HG03066 (cell line): ENCODE data around the gene AMFR.

ENCODE experiments used
- ATAC-seq: cut with Tn5 transposase; IDR thresholded peaks from one replicate; pipeline ENCODE4 v1.9.1; 2021; ENCODE audit warnings: low read depth; ENCODE audit not compliant: unreplicated experiment

Gene AMFR

DNA sequence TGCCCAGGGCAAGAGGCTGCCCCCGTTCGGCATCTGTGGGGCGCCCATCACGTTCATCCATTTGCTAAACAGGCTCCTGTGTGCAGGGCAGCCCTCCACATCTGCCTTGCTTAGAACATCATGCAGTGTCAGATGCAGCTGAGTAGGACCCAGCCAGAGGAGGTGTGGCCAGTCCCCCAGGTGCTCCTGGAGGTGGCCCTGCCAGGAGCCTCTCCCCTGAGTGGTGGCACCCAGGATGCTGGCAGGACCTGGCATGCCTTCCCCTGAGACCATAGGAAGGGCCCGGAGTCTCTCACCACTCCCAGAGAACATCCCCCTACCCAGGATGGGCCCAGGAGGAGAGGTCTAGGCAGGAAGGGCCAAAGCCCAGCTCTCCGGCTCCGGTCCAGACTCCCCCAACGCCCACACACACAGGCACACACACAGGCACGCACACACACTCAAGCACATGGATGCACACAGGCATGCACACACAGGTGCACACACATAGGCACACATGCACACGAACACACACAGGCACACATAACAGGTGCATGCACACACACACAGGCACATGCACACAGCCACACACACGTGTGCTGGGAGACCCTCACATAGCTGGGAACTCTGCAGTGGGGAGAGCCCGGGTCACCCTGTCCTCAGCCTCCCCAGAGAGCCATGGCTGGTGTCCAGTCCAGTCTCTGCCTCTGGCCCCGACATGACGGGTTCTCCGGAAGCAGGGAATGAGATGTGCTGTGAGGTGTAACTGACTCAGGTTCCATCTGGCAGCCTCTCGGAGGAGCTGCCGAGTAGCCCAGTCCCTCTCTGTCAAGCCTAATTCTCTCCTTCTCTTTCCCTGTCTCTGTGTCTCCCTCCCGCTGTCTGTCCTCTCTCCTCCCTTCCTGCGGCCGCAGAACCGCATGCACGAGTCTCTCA is 74.6 kb downstream of the AMFR start:
- ATAC-seq = no peak

DNA sequence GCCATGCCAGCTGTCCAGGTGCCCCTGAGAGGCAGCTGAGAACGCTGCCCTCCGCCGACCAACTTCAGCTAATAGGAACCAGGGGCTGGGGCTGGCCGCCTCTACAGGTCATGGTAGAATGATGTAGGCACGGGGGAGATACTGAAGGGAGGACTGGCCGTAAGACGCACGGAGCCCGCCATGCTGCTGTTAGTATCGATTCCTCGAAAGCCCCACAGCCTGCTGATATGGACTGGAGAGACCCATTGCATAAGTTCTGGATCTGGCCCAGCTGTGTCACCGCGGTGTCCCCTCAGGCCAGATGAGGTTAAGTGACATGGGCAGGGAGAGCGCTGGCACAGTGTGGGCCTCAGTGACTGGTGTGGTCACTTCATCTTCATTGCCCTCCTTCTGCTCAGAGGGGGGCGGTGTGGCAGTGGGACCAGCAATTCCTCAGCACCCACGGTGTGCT is 75.6 kb downstream of the AMFR start:
- no peak for ATAC-seq

- ATAC-seq = no peak
Observed at GRCh38 chr16:56349086-56349415, 76.3 kb downstream of the AMFR start.

DNA sequence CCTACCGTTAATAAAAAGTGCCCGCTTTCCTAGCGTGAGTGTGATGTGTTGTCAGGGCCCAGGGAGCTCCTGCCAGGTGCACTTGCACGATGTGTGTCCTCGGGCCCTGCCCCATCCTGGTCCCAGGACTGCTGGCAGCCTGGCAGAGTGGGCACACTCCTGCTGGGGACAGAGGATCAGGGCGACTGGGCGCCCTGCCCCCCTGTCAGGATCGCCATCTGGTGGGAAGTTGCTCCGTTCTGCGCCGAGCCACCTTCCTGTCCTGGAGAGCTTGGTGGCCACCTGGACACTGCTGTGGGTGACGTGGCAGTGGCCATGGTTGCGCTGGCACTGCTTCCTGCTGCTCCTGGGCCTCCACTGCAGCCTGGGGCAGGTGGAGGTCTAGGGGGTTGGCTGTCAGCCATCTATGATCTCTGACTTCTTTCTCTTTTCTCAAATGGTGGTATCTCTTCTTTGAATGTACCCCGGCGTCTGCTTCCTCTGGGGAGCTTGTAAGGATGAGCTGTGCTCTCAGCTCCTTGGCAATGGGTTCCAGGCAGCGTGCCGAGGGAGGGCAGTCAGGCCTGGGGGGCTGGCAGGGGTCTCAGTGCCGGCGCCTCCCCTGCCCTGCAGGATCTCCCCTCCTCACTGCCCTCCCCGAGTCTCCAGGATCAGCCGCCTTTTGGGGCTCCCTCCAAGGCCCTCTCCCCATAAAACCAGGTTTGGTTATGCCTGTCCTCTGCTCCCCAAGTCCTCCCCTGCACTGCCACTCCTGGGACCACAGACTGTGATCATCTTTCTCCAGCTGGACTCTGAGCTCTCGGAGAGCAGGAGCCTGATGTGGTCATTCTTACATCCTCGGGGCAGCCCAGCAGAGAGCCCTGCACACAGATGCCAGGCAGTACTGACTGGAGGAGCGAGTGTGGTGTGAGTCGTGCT is 76.9 kb downstream of the AMFR start:
- no peak for ATAC-seq

GRCh38 chr16:56347670-56348069 is 77.7 kb downstream of the AMFR start:
- ATAC-seq = no peak

- ATAC-seq = no peak
Observed at GRCh38 chr16:56347166-56347565, 78.2 kb downstream of the AMFR start.

DNA sequence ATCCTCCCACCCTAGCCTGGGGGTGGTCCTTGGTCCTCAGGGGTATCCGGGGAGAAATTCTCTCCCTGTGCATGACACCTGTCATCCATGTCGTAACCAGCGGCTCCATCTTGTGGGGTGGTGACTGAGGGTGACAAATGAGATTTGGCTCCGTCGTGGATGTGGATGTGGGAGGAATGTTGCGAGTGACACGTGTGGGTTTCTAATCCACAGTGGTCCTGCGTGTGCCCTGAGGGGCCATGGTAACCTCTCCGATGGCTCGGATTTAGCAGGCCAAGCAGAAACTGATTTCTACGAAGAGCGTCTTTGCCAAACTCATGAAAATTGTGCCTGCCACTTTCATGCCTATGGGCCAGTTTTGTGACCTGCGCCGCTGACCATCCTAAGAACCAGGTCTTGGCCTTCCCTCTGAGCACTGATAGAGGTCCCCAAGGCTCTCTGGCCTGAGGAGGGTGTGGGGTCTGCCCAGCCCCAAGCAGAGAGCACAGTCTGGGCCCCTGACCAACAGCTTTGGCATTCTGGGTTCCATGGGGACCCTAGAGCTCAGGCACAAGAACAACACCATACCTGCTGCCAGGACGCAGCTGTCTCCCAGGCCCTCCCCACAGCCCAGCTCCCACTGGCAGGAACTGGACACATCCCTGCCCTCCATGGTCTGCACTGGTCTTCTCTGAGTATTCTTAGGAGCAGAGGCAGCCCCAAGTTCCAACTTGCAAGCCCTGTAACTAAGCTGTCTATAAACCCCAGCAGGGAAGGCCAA is 79.0 kb downstream of the AMFR start:
- ATAC-seq = no peak

DNA sequence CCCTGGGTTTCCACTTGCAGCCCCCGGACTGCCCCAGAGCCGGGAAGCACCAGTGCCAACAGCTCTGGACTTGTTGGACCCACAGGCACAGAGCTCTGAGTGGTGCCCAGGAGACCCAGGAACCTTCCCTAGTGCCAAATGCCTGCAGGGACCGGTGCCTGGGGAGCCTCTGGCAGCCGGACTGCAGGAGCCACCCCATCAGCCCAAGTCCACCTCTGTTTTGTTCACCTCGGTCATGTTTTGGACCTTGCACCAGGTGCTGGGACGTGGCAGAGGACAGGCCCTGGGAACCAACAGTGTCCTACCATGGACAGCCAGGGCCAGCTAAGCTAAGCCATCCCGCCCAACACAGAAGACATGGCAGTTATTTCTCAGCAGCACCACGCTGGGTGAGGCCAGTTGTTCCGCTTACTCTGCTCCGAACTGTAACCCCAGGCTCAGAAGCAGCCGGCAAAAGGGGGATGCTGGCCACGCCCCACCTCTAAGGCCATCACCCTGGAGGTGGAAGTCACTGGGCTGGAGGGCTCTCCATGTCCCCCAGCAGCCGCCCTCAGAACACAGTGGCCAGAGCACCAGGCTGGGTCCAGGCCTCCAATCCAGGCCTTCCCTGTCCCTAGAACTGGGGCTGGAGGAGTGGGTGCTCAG is 79.8 kb downstream of the AMFR start:
- no peak for ATAC-seq

- no peak for ATAC-seq
Observed at GRCh38 chr16:56344518-56345405, 80.6 kb downstream of the AMFR start.

GRCh38 chr16:56343661-56344517 is 81.5 kb downstream of the AMFR start:
- ATAC-seq = no peak

GRCh38 chr16:56341656-56342399 is 83.5 kb downstream of the AMFR start:
- no peak for ATAC-seq

DNA sequence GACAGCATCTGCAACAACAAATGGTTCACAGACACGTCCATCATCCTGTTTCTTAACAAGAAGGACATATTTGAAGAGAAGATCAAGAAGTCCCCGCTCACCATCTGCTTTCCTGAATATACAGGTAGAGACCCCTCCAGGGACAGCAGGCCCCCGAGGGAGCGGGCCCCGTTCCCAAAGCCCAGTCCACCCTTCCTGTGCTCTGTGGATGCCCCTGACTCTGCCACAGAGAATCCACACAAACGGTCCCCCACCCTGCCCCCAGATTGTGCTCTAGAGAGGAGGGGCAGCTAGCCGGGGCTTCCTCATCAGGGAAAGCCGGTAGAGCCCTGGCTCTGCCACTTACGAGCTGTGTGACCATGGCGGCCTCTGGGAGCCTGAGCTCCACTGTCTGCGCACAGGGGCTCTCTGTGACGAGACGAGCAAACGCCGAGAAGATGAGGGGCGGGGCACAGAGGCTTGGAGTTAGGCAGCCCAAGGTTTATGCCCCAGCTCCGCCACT is 84.4 kb downstream of the AMFR start:
- no peak for ATAC-seq

DNA sequence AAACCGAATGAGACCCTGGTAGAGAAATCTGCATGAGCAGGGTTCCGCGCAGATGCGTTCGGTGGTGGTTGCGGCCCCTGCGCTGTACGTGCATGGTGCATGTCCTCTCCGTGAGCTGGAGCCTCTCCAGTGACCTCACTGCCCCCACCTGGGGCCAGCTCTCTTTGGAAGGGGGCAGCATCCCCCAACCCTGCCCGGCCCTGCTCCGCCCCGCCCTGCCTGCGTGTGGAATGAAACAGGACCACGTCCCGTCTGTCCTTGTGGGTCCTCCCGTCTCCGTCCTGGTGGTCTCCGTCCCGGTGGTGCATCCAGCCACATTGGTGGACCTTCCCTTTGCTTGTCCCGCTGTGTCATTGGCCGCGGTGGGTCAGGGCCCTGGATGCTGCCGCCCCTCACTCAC is 84.9 kb downstream of the AMFR start:
- no peak for ATAC-seq

DNA sequence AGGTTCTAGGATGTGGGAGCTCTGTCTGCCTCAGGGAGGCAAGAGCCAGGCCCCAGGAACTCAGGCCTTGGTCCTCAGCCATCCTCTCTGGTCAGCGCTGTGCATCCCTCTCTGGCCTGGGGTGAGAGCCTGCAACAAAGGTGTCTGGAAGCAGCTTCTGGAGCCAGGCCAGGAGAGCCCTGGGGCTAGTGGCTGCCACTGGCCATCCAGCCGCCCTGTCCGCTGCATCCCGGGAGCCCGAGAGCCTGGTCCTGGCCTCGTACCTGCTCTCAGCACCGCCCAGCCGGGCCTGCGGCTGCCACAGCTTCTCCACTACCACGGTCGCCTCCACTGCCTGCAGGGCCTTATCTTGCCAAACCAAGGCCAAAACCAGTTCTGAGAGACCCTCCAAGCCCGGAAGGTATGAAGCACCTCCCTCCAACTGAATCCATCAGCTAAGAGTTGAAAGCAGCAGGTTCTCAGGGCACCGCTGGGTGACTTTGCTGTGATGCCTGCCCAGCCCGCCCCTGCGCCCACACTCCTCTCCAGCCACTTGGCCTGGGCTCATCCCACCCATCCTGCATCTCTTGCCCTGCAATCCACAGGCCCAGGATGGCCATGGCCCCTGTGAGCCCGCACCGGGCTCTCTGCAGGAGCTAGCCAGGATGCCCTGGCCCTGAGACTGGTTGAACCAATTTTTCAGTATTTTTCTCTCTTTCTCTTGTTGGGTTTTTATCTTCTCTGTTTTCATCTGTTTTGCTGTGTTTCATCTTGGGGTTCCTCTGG is 85.7 kb downstream of the AMFR start:
- no peak for ATAC-seq

DNA sequence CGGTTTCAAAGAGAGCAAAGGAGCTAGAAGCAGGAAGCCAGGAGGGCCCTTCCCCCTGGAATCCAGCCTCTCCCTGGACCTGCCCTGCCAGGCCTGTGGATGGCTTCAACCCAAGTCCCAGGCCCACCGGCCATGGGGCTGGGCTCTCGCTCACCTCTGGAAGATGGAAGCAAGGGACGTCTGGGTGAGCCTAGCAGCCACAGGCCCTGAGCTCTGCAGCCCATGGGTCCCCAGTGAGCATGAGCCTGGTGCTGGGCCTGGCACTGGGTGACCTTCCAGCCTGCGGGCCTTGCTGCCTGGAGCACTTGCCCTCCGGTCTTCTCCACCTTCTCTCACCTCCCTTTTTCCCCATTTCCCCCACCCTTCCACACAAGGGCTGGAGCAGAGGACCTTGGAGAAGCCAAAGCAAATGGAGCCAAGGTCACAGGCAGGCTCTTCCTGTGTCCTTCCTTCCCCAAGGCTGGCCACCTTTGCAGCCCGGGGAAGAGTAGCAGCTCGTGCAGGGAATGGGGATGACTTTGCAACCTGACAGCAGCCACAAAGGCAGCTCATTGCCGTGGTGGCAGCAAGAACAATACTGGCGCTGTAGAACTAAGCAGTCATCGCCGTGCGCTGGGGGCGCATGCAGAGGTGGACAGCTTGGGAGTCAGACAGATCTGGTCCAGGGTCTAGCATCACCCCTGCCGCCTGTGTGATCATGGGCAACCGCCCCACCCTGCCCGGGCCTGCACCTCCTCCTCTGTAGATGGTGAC is 86.6 kb downstream of the AMFR start:
- no peak for ATAC-seq

DNA sequence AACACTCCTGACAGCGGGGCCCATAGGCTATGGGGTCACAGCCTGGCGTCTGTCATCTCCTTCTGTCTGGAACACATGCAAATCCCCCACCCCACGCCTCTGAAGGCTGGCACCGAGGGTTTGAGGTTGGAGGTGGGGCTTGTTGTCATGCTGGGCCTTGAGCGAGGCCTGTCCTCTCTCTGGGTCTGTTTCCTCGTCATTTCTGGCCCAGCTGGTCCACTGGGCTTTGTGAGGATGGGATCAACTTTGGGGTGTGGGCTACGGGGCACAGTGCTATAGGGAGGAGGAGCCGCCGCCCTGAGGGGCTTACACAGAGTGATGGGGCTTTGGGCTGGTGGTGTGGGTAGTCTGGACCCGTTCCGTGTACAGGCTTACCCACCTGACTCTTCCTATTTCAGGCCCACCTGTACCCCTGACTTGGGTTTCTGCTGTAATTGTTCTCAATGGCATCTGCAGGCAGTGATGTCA is 87.5 kb downstream of the AMFR start:
- no peak for ATAC-seq
